WTC11 (cell line): ENCODE data around the gene NFIA. TPM values are rescaled to one million over a fixed set of nuclear protein-coding genes. Genes with fewer than 3 reads are reported as not detected.
A peak's percentile ranks its signal among the peaks of the same experiment; 100 is the strongest.

Experiments used
- ATAC-seq: fragments of 200-7000 bp; cut with Tn5 transposase; 2 replicates; pipeline ENCODE4 v1.10.0; 2021; ENCODE audit warnings: mild to moderate bottlenecking, moderate library complexity
- CTCF ChIA-PET: fragments of 300-600 bp; sonication (Branson Sonifier 250); formaldehyde crosslinking; loops from one replicate; lab custom pipeline; 2021; ENCODE audit warnings: antibody characterized with exemption; lab: Charles Lee
- POLR2A ChIA-PET: fragments of 350-600 bp; sonication (Branson Sonifier 250); formaldehyde crosslinking; loops from one replicate; lab custom pipeline; 2021; ENCODE audit warnings: antibody characterized with exemption; lab: Charles Lee
- DNase-seq: peaks from one replicate; pipeline ENCODE4 v3.0.0; 2021; ENCODE audit warnings: low spot score
- H3K27ac Mint-ChIP-seq: 2 replicates; pipeline ENCODE4 v1.8.0; 2021; ENCODE audit warnings: mixed read lengths
- H3K27me3 Mint-ChIP-seq: 2 replicates; pipeline ENCODE4 v1.8.0; 2021; ENCODE audit warnings: low read depth, mild to moderate bottlenecking, moderate library complexity, mixed read lengths
- H3K36me3 Mint-ChIP-seq: 2 replicates; pipeline ENCODE4 v1.8.0; 2021; ENCODE audit warnings: mixed read lengths
- H3K4me1 Mint-ChIP-seq: 2 replicates; pipeline ENCODE4 v1.8.0; 2022; ENCODE audit warnings: mixed read lengths
- H3K4me3 Mint-ChIP-seq: 2 replicates; pipeline ENCODE4 v1.8.0; 2021; ENCODE audit warnings: mild to moderate bottlenecking, moderate library complexity, mixed read lengths
- H3K9me3 Mint-ChIP-seq: 2 replicates; pipeline ENCODE4 v1.8.0; 2021; ENCODE audit warnings: mixed read lengths
- ATF2 ChIP-seq: sonication (generic); formaldehyde crosslinking; IDR thresholded peaks from 2 replicates; pipeline ENCODE4 v1.8.1; 2022; ENCODE audit warnings: low read depth, missing genetic modification reagents, borderline replicate concordance
- CDX4 ChIP-seq: fragments of 250-450 bp; sonication (Bioruptor Pico); IDR thresholded peaks from 2 replicates; pipeline ENCODE4 v1.9.0; 2021; ENCODE audit warnings: moderate library complexity, mild to moderate bottlenecking, inconsistent platforms, borderline replicate concordance
- E2F1 ChIP-seq: sonication (generic); formaldehyde crosslinking; IDR thresholded peaks from 2 replicates; pipeline ENCODE4 v1.8.0; 2022; ENCODE audit warnings: mild to moderate bottlenecking, missing genetic modification reagents
- E2F4 ChIP-seq: sonication (generic); formaldehyde crosslinking; IDR thresholded peaks from 2 replicates; pipeline ENCODE4 v1.8.1; 2022; ENCODE audit warnings: low read depth, mild to moderate bottlenecking, moderate library complexity, missing genetic modification reagents, borderline replicate concordance
- ERG ChIP-seq: fragments of 250-450 bp; sonication (Bioruptor Pico); IDR thresholded peaks from 2 replicates; pipeline ENCODE4 v1.8.0; 2021; ENCODE audit warnings: mild to moderate bottlenecking
- FOXK1 ChIP-seq: sonication (generic); formaldehyde crosslinking; IDR thresholded peaks from 2 replicates; pipeline ENCODE4 v1.8.0; 2022; ENCODE audit warnings: mild to moderate bottlenecking, moderate library complexity, missing genetic modification reagents
- HMGA2 ChIP-seq: fragments of 250-450 bp; sonication (Bioruptor Pico); IDR thresholded peaks from 2 replicates; pipeline ENCODE4 v1.4.0; 2021; ENCODE audit warnings: mild to moderate bottlenecking, moderate library complexity
- MAX ChIP-seq: sonication (generic); formaldehyde crosslinking; IDR thresholded peaks from 2 replicates; pipeline ENCODE4 v1.8.0; 2022; ENCODE audit warnings: mild to moderate bottlenecking, missing genetic modification reagents
- PREB ChIP-seq: sonication (generic); formaldehyde crosslinking; IDR thresholded peaks from 2 replicates; pipeline ENCODE4 v1.8.1; 2022; ENCODE audit warnings: mild to moderate bottlenecking, missing genetic modification reagents, moderate library complexity, borderline replicate concordance
- TEAD1 ChIP-seq: sonication (generic); formaldehyde crosslinking; IDR thresholded peaks from 2 replicates; pipeline ENCODE4 v1.8.0; 2022; ENCODE audit warnings: mild to moderate bottlenecking, missing genetic modification reagents
- USF2 ChIP-seq: sonication (generic); formaldehyde crosslinking; IDR thresholded peaks from 2 replicates; pipeline ENCODE4 v1.8.1; 2023; ENCODE audit warnings: mild to moderate bottlenecking, missing genetic modification reagents, moderate library complexity
- ZNF121 ChIP-seq: sonication (generic); formaldehyde crosslinking; IDR thresholded peaks from 2 replicates; pipeline ENCODE4 v1.8.0; 2023; ENCODE audit warnings: missing genetic modification reagents
- ZNF219 ChIP-seq: sonication (generic); formaldehyde crosslinking; IDR thresholded peaks from 2 replicates; pipeline ENCODE4 v1.8.0; 2023; ENCODE audit warnings: missing genetic modification reagents, mild to moderate bottlenecking, borderline replicate concordance
- ZNF263 ChIP-seq: sonication (generic); formaldehyde crosslinking; IDR thresholded peaks from 2 replicates; pipeline ENCODE4 v1.8.1; 2022; ENCODE audit warnings: low read depth, mild to moderate bottlenecking, moderate library complexity, missing genetic modification reagents
- ZNF416 ChIP-seq: fragments of 250-450 bp; sonication (Bioruptor Pico); IDR thresholded peaks from 2 replicates; pipeline ENCODE4 v1.9.0; 2021; ENCODE audit warnings: mild to moderate bottlenecking, inconsistent platforms
- ZNF425 ChIP-seq: fragments of 250-450 bp; sonication (Bioruptor Pico); conservative IDR thresholded peaks from 2 replicates; pipeline ENCODE4 v1.9.0; 2021; ENCODE audit warnings: mild to moderate bottlenecking
- ZNF532 ChIP-seq: fragments of 250-450 bp; sonication (Bioruptor Pico); IDR thresholded peaks from 2 replicates; pipeline ENCODE4 v1.9.0; 2021; ENCODE audit warnings: mild to moderate bottlenecking, borderline replicate concordance
- total RNA-seq: library from RNA; stranded (reverse); gene quantifications from 3 replicates; pipeline ENCODE4 v1.2.3, GENCODE V29; 2021

The NFIA gene
- total RNA-seq, 1 experiment from 2014 or later = 16.7 TPM

GRCh38 chr1:61477301-61477700, 394.9 kb downstream of the NFIA start:
- Mint-ChIP-seq H3K27ac (no peak overlapping the region), H3K27me3 (peaks cover 100% of the 10 kb centered on the region), H3K4me3 (no peak overlapping the region)
- TF ChIP-seq PREB (CRISPR knock-in tag) (no peak), ZNF219 (CRISPR knock-in tag) (no peak), TEAD1 (CRISPR knock-in tag) (no peak), FOXK1 (CRISPR knock-in tag) (no peak), HMGA2 (no peak), ZNF263 (CRISPR knock-in tag) (no peak), ZNF121 (CRISPR knock-in tag) (no peak), E2F1 (CRISPR knock-in tag) (no peak), ZNF416 (CRISPR knock-in tag) (no peak), CDX4 (CRISPR knock-in tag) (no peak)
- TF ChIP-seq, all 79 proteins: peak for 0
- CTCF ChIA-PET = no interaction called here
- DNase-seq (peak; percentile 45), ATAC-seq (peak; percentile 93)
- POLR2A ChIA-PET = no interaction called here
- Mint-ChIP-seq H3K36me3 (no peaks in the 10 kb centered on the region), H3K4me1 (peaks cover 10% of the 10 kb centered on the region), H3K9me3 (no peaks in the 10 kb centered on the region)

GRCh38 chr1:61480273-61480935, 398.0 kb downstream of the NFIA start:
- H3K9me3 Mint-ChIP-seq = 0 out of 2 replicates have a peak, but pooled peaks cover 6% of the 10 kb centered on the region
- H3K4me3 Mint-ChIP-seq = no peak overlapping the region
- H3K27me3 Mint-ChIP-seq = peaks cover 100% of the 10 kb centered on the region
- ATAC-seq (no peak), DNase-seq (no peak)
- peaks cover 14% of the 10 kb centered on the region for H3K4me1 Mint-ChIP-seq
- POLR2A ChIA-PET = interaction anchor here (0.5 kb wide), 1 partner anchor 1393 kb away, joined by 3 read pairs; no protein-coding TSS in a partner anchor
- no peaks in the 10 kb centered on the region for H3K36me3 Mint-ChIP-seq
- CTCF ChIA-PET = interaction anchor here (1.0 to 1.2 kb wide), 2 partner anchors 27 to 108 kb away, joined by 3 read pairs; no protein-coding TSS in a partner anchor
- H3K27ac Mint-ChIP-seq = no peak overlapping the region
- TF ChIP-seq FOXK1 (CRISPR knock-in tag) (no peak), ZNF425 (CRISPR knock-in tag) (no peak), USF2 (CRISPR knock-in tag) (no peak), ERG (CRISPR knock-in tag) (no peak), ATF2 (CRISPR knock-in tag) (no peak), MAX (no peak), ZNF532 (no peak), E2F4 (CRISPR knock-in tag) (no peak)
